ENCODE results near the gene SH3PXD2A.
A peak's percentile ranks its signal among the peaks of the same experiment; 100 is the strongest.

The SH3PXD2A gene

GRCh38 chr10:103698266-103698665 is 157.1 kb downstream of the SH3PXD2A start:
- DNase-seq = no peak

DNA sequence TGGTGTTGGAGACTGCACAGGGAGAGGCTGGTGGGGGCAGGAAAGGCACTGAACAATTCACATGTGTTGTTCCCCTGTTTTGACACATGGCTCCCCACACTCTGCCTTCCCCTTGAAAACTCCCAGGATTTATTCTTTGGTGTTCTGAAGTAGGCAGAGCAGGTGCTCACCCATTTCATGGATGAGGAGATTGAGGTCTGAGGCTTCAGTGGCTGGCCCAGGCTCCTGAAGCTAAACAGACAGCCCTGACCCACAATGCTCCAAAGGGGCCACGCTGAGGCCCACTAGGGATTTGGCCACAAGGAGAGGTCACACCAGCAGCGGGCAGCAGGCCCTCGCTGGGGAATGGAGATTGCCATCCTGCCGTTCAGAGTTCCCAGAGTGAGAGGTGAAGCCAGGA is 157.6 kb downstream of the SH3PXD2A start:
- DNase-seq = no peak

DNA sequence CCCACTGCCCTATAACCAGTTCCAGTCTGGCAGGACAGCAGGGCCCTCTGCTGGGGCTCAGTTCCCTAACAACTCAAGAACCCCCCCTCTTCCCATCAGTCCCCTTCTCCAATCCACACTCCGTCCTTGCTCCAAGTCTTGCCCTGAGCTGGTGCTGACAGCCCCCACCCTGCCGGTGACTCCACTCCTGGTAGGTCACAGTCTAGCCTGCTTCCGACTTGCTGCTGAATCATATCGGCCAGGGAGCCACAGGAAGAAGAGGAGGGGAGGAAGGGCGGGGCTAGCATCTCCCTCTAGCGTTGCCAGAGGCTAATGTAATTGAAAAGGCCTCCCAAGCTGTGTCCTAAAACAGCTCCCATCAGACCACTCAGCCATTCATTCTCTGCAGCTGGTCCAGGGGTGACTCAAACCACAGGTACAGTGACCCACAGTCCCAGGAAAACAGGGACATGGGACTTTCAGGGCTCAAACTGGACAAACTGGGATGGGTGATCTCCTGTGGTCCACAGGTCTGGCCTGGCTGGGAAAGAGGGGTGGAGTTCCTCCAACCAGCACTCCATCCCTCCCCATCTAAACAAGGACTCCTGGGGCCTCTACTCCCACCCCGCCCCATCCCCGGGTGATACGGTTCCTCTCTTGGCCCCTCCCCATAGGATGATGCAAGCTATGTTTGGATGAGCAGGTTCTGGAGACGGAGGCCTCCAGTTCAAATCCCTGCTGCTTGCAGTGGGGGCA is 158.8 kb downstream of the SH3PXD2A start:
- DNase-seq = no peak

DNA sequence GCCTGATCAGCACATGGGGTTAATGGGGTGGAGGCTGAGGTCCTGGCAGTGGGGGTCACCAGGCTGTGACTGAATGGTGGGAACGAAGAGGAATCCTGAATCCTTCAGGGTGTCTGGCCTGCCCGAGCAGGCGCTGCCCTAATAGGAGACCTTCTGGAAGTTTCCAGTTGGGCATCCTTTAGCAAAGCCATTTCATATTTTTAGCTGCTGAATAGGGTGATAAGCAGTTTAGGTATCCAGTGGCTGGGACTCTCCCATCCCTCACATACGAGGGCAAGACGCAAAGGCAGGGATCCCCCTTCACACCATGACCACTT is 159.3 kb downstream of the SH3PXD2A start:
- no peak for DNase-seq

DNA sequence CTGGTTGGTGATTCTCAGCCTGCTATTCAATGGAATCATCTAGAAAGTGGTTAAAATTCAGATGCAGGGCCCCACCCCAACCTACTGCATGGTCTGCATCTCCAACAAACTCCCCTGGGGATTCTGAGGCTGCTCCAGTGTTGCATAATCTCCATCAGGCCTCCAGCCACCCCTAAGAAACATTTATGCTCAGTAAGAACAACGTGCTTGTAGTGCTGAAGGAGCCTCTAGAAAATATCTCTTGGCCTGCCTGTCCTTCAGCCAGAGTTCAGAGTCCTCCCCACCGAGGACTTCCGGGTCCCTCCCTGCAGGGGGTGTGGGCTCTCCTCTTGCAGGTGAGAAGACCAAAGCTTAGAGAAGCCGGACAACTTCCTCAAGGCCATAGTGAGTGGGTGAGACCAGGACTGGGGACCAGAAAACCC is 159.8 kb downstream of the SH3PXD2A start:
- no peak for DNase-seq

DNA sequence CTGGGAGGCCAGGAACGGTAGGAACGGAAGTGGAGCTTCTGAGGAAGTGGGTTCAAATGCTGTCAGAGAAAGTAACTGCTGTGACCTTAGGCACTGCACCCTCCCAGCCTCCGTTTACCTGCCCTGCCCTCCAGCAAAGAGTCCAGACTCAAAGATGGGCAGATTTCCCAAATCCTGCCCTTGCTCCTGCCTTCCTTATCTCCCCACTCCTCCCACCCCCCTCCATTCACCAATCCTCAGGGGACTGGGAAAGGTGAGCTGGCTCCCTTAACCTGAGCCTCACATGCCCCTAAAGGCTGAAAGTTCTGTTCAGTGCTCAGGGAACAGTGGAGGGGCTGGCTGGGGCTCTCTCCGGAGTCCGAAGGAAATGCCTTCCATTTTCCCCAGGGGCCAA is 161.6 kb downstream of the SH3PXD2A start:
- no peak for DNase-seq

GRCh38 chr10:103692952-103693811 is 162.2 kb downstream of the SH3PXD2A start:
- peak; percentile 9 for DNase-seq

DNA sequence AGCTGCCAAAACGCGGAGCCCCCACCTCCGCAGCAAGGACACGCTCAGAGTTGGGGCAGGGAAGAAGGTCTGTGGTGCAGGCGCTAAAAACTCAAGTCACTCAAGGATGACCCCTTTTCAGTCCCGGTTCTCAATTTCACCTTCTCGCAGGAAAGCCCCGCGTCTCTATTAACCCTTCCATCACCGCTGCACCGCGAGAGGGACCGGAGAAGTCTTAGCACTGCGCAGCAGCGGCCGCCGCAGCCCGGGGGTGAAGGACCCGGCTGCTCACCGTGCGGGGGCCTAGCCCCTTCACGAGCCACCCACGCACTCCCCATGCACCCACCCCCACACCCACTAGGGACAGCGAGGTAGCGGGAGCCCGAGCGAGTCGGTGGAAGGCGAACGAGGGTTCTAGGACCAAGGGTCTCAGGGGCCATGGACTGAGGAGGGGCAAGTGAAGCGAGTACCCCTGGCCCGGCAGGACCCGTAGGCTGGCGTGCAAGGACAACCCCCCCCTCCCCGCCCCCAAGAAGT is 162.9 kb downstream of the SH3PXD2A start:
- no peak for DNase-seq

- no peak for DNase-seq
Measured at GRCh38 chr10:103691723-103692435, 163.5 kb downstream of the SH3PXD2A start.

DNA sequence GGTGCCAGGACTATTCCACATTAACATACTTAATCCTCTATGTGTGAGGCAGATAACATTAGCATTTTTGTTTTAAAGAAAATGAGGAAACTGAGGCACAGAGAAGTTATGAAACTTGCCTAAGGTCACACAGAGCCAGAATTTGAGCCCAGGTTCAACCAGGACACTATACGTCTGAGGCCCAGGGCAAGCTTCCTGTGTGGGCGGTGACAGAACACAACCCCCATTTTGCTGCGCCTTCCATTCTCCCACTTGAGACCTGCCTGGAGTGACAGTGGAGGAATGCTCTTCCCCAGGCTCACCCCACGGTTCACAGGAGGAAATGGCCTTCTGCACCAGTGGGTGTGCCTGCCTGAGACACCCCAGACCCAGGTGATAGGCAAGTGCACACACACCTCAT is 164.1 kb downstream of the SH3PXD2A start:
- DNase-seq = no peak

DNA sequence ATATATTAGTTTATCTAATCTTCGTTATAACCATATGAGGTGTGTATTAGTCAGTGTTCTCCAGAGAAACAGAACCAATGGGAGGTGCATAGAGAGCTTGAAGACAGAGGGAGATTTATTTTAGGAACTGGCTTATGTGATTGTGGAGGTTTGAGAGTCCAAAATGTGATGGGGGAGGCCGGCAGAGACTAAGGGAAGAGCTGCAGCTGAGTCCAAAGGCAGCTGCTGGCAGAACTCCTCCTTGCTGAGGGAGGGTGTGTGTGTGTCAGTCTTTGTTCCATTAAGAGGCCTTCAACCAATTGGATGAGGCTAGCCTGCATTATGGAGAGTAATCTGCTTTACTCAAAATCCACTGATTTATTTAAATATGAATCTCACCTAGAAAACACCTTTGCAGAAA is 165.1 kb downstream of the SH3PXD2A start:
- no peak for DNase-seq

- no peak for DNase-seq
Measured at GRCh38 chr10:103688491-103688890, 166.9 kb downstream of the SH3PXD2A start.

DNA sequence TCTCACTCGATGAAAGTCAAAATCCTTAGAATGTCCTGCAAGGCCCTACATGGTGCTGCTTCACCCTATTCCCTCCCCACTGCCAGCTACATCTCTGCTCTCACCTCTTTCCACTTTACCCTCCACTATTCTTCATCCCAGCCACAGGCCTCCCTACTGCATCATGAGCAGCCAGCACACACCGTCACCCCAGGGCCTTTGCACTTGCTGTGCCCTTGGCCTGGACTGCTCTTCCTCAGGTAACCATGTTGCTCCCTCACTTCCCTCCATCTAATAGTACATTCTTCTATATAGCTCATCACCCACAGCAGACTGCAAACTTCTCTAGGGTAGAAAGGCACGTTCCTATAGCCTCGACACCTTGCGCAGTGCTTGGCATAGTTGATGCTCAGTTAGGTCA is 167.7 kb downstream of the SH3PXD2A start:
- no peak for DNase-seq

GRCh38 chr10:103687172-103687571 is 168.2 kb downstream of the SH3PXD2A start:
- no peak for DNase-seq

DNA sequence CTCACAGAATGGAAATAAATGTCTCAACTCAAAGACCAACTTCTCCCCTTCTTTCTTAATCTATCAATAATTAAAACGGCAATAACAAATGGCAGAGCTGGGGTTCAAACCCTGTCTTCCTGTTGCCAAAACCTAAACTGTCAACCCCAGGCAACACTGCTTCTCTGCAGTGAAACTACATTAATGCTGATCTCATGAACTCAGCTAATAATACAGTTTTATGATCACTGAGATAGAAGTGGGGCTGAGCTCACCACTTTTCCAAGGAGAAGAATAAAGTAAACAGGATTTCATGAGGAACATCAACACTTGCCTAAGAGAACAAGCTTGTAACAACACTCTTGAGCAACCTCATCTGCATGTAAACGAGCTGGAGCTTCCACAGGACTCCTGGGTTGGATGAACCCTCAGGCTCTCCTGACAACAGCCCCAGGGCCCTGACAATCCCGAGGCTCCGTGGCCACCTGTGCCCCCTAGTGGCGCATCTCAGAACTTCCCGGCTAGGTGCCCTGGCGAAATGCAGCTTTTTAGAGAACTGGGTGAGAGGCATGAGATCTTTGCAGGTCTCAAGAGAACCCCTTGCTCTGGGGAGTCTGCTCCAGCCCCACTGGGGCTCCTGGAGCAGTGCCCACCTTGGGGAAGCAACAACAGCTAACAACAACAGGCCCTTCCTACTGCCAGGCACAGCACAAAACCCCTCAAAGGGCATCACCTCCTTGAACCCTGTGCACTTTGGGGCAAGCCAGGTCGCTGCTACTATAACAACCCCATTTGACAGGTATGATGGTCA is 169.3 kb downstream of the SH3PXD2A start:
- DNase-seq = peak; percentile 57

GRCh38 chr10:103683851-103684250 is 171.5 kb downstream of the SH3PXD2A start:
- DNase-seq = no peak

DNA sequence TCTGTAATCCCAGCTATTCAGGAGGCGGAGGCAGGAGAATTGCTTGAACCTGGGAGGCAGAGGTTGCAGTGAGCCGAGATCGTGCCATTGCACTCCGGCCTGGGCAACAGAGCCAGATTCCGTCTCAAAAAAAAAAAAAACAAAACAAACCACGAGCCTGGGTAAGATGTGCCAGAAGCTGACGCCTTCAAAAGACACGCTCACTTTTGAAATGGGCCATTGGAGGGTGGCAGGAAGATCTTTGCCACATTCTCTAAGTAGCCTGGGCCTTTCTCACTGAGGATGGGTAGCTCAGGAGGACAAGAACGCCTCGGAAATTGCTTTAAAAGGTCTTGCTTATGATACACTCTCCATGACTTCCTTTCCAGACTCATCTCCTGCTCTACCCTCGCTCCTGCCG is 172.7 kb downstream of the SH3PXD2A start:
- DNase-seq = no peak

- no peak for DNase-seq
Measured at GRCh38 chr10:103681617-103682399, 173.6 kb downstream of the SH3PXD2A start.

GRCh38 chr10:103680869-103681236 is 174.5 kb downstream of the SH3PXD2A start:
- no peak for DNase-seq

GRCh38 chr10:103679096-103679790 is 176.1 kb downstream of the SH3PXD2A start:
- DNase-seq = no peak

DNA sequence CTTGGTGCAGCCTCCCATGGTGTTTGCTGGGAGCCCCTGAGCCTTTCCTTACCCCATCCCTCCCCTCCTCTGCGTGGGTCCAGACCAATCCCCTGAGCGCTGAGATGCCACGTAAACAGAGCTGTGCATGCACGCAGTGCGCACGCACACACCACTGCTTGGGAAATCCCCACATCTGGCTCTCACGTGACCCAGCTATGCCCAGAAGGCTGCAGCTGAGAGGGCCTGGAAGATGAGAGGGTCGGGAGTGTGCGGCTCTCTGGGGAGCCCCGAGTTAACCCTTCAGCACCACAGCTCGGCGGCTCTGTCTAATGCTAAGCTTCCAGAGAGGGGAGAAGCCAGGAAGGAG is 177.2 kb downstream of the SH3PXD2A start:
- peak; percentile 82 for DNase-seq
